ENCODE results near the gene TMEM263.

GRCh38 chr12:106994579-106995220 lies 39.0 kb downstream of the TMEM263 start:
- no peak for TF ChIP-seq CTCF (conservative IDR thresholded peaks at IDR 0.05 in 1 of 2, IDR thresholded peaks at IDR 0.05 in 1 of 2; ENCODE audit: low read depth in 1 of 2, low read length in 2 of 2)
- TF ChIP-seq EZH2 (IDR thresholded peaks at IDR 0.05; ENCODE audit: low read length, missing control alignments): no peak
